GM10847 (cell line): ENCODE data around the gene GZF1.
A peak's percentile ranks its signal among the peaks of the same experiment; 100 is the strongest.

Experiments
- POLR2A ChIP-seq: IDR thresholded peaks from 2 replicates; pipeline ENCODE4 v1.6.1; 2011; ENCODE audit not compliant: insufficient read length; ENCODE audit errors: extremely low read depth

GZF1 gene

DNA sequence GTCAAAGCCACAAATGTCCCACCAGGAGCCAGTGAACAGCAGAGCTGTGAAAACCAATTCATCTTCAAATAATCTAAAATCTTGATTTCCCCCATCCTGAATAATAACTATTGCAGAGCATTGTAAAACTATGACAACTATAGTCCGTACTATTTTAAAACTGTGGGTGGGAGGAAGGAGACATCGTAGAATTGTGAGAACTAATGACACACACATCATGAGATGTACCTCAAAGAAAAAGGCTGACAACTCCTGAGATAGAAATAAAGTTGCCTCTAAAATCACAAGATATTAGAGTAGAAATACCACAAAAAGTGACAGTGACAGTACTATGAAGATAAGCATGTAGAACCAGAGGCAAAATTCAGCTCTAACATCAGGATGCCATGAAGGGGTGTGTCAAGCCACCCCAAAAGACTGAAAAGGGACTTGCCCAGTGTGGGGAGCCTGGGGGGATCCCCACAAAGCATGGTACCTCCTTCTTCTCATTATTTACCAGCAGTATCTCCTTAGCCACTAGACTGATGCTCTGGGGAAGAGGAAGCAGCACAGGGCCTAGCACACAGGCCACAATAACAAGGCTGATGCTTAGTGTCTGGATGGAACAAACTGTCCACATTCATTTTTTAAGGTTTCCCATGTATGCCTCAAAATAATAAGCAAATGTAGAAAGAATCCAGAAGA lies 45.9 kb downstream of the GZF1 start:
- no peak for TF ChIP-seq POLR2A

GRCh38 chr20:23408957-23409356 lies 47.0 kb downstream of the GZF1 start:
- TF ChIP-seq POLR2A = no peak

DNA sequence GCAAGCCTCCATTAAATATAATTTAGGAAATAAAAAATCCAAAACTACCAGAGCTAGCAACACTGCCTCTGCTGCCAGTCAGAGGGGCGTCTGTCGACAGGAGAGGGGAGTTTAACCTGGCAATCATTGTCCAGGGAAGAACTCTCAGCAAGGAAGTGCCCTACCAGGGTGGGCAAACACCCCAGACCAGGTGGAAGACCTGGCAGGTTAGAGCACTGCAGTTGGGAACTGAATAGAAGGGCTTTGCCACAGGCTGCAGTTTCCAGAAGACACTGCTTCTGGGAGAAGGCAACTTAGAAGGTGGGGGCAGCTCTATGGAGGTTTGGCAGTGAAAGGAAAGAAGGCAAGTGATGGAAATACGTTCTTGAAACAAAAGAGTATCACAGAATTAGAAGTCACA lies 47.8 kb downstream of the GZF1 start:
- no peak for TF ChIP-seq POLR2A

DNA sequence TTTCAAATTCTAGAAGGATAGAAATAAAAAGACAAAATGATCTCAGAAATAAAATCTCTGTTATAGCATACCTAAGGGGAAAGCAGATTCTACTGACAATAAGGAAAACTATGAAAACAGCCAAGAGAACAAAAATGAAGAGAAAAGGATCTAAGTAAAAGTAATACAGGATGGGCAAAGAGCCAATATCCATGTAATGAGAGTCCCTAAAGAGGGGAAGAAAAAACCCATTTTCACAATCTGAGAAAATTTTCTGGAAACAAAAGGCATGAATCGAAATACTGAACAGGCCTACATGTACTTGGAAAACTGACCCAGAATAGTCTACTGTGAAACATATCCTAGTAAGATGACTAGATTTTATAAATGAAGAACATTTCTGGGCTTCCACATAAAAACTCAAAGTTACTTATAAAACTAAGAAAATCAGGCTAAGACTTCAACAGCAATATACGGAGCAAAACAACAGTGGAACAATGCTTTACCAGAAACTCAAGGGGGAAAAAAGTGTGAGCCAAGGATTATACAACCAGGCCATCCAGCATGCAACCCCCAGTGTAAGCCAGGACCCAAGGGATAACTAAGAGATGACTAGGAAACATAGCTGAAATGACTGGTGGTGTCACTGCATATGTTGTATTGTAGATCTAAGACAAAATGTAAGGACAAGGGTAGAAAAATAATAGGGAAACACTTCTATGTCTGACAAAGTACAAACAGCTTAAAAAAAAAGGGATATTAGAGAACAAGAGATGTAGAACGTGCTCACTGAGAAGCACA lies 49.1 kb downstream of the GZF1 start:
- TF ChIP-seq POLR2A = no peak

DNA sequence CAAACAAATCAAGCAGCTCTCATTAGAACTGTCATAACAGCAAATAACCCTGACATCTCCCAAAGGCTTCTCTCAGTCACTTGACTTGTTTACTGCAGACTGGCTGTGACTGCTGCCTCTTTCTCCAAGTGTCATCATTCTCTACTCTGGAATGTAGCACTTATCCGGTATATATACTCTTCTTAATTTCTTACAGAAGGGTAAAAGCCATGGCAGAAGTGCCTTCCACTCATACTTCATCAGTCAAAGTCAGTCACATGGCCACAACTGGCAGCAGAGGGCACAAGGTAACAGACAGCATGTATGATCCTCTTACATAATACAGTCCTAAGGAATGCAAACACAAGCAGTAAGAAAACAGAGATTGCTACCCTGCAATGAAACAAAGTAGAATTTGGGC lies 50.0 kb downstream of the GZF1 start:
- TF ChIP-seq POLR2A = no peak

DNA sequence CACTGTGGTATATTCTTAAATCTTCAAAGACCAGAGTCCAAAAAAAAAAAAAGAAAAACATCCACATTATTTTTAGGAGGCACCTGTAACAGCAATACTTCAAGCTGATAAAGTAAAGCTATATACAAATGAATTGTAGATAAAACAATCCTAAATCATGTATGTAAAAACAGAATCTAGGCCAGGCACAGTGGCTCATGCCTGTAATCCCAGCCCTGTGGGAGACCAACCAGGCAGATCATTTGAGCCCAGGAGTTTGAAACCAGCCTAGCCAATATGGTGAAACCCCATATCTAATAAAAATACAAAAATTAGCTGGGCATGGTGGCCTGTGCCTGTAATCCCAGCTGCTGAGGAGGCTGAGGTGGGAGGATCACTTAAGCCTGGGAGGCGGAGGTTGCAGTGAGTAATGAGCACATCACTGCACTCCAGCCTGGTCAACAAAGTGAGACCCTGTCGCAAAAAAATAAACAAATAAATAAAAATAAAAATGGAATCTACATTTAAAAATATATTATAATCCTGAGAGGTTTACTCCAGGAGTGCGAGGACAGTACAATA lies 52.0 kb downstream of the GZF1 start:
- TF ChIP-seq POLR2A = no peak

DNA sequence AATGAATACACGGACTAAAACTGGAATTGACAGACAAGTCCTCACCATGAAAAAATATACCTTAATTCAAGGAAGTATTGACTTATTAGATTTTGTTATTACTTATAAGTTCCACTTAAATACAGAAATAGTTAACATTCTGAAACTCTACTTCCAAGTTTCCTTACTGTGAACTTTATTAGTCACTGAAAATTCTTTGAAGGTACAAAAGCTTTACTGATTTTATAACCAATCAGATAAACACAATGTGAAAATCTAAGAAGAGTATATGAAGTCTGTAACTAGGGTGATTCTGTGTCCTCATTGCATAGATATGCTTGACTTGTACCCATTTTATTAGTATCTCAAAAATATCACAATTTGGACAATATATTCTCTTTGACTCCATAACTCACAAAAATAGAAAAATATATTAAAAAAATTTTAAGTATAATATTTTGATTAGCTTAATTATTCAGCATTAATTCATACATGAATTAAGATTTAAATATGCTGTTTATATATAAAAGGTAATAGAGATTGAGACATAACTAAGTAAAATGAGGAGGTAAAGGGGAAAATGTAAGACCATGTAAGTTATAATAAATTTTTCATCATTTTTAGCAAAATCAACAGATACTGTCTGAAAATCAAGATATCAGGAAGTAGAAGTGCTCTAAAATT lies 52.7 kb downstream of the GZF1 start:
- TF ChIP-seq POLR2A = no peak

DNA sequence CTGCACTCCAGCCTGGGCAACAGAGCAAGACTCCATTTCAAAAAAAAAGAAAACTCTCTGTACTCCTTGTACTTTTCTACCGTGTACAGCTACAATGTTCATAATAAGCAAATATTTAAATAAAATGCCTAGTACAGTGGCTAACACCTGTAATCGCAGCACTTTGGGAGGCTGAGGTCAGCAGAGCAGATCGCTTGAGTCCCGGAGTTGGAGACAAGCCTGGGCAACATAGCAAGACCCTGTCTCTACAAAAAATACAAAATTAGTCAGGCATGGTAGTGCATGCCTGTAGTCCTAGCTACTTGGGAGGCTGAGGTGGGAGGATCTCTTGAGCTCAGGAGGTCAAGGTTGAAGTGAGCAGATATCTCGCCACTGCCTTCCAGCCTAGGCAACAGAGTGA lies 53.6 kb downstream of the GZF1 start:
- TF ChIP-seq POLR2A = no peak

GRCh38 chr20:23415959-23416583 lies 54.1 kb downstream of the GZF1 start:
- no peak for TF ChIP-seq POLR2A

- TF ChIP-seq POLR2A = no peak
Observed at GRCh38 chr20:23417861-23418260, 55.9 kb downstream of the GZF1 start.

DNA sequence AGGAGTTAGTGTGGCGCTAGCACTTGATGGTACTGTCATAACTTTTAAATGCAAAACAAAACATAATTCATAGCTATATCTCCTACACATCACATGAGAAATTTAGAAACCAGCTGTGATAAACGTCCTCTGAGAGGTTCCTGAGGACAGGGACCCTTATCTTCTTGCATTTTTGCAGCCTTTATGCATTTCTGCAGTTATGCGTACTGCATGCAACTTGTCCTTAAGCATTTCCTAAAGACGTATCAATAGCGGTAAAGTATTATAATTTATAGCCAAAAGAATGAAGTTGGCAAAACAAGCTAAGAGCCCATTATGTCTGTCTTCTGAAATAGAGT lies 57.6 kb downstream of the GZF1 start:
- no peak for TF ChIP-seq POLR2A

DNA sequence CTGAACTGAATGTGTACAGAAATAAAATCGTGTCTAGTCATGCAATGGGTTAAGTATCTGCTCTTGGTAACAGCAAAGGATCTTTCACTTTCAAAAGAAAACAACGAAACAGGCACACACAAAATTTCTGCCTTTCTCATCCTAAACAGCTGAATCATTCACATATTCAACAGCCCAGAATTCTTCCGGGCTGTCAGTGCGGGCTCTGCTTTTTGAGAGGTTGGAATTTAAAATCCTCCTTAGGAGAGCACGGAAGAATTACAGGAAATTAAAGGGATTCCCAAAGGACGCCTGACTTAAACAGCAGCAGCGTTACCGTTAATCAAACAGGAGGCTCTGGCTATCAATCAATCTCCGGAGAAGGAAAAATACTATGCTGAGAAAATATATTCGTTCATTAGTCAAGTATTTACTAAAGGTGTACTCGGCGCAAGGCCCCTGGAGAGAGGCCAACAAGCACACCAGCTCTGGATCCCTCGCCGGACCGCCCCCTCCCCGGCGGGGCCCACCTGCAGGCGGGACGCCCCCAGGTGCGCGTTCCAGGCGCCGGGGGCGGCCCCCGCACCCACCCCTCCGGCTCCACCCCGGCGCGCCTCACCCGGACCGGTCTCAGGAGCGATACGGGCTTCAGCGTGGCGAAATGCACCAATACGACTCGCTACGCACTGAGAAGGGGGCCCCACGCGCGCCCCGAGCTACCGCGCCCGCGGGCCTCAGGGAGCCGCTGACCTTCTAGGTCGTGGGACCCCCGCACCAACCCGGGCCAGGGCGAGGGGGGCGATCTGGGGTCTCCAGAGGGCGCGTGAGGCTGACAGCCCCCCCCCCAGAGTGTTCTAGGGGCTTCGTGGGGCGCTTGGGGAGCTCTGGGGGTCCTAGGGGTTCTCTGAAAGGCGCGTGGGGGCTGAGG lies 58.3 kb downstream of the GZF1 start:
- no peak for TF ChIP-seq POLR2A

DNA sequence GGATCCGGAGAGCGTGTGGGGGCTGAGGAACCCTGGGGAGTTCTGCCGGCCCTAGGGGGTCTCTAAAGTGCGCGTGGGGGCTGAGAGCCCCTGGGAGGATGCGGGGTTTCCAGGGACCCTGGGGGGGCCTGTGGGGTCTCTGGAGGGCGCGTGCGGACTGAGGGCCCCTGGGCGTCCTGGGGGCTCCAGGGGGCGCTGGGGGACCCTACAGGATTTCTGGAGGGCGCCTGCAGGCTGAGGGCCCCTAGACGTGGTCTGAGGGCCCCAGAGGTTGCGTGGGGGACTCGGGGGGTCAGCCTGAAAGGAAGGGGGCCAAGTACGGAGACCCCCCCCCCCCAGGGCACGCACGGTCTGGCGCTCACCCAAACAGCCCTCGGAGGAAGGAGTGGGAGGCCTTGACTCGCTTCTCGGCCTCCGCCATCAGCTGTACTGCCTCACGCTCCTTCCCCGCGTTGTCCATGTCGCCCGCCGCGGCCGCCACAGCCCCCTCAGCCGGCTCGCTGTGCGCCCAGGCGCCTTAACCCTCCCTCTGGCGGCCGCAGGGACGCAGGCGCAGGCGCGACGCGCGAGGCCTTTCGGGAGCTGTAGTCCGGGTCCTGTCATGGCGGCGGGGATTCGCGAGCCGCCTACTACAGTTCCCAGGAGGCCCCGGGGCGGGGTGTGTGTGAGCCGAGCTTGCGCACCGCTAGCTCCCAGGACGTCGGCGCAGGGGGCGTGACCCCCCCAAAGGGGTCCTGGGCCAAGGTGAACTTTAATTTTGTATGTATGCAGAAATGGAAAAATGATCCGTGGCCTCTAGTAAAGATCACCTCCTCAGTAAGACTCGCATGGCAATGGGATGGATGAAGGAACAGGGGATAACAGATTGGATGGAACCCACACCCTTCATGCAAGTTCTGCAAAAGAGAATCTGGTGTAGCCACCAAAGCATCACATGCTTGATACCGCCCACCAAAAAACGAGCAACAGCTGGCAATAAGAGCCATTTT lies 59.3 kb downstream of the GZF1 start, which contains the start of gene NAPB:
Gene NAPB (minus strand): TSS at position 546 of the 989 bp plus-strand sequence. CDS start 86 bp downstream, at position 460.
- peak; percentile 74 for TF ChIP-seq POLR2A
